SH-SY5Y (cell line): ENCODE results near the gene CLDN10.

Experiments used
- GATA2 ChIP-seq: IDR thresholded peaks from 2 replicates; pipeline ENCODE4 v1.6.1; 2011; ENCODE audit warnings: mild to moderate bottlenecking, low read depth, low read length
- GATA3 ChIP-seq: IDR thresholded peaks from 2 replicates; pipeline ENCODE4 v1.6.1; 2011; ENCODE audit warnings: low read depth, mild to moderate bottlenecking, low read length, moderate library complexity

- TF ChIP-seq GATA2, result no peak
- TF ChIP-seq GATA3, result no peak
Measured at GRCh38 chr13:95505265-95505664, 47.3 kb upstream of the CLDN10 start.
